HFF-Myc (cell line): ENCODE data around the gene DCAF15.

ENCODE experiments used
- DNase-seq: peaks from one replicate; pipeline ENCODE4 v3.0.0-alpha.2; 2011; ENCODE audit warnings: low read depth; ENCODE audit errors: extremely low read depth
- H3K4me3 ChIP-seq: replicated peaks from 2 replicates; pipeline ENCODE4 v1.5.1; 2011; ENCODE audit warnings: low read depth, mild to moderate bottlenecking, control low read depth, low read length
- TF ChIP-seq, protein P1 (sequence below): IDR thresholded peaks from 2 replicates; pipeline ENCODE4 v1.5.1; 2012; ENCODE audit warnings: mild to moderate bottlenecking, low read depth, low read length, control low read depth; ENCODE audit errors: missing control alignments

Gene DCAF15

DNA sequence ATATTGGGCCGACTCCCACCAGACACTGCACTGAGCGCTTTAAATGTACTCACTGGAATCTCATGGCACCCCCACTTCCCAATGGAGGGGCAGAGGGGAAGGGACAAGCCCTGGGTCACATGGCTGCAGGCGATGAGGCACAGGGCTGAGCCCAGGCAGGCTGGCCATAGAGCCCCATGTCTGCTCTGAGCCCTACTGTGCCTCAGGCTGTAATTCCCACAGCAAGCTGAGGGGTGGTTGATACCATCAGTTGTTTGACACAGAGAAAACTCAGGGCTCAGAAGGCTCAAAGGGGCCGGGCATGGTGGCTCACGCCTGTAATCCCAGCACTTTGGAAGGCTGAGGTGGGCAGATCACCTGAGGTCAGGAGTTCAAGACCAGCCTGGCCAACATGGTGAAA, 28.7 kb downstream of the DCAF15 start:
- TF ChIP-seq, protein P1, sequence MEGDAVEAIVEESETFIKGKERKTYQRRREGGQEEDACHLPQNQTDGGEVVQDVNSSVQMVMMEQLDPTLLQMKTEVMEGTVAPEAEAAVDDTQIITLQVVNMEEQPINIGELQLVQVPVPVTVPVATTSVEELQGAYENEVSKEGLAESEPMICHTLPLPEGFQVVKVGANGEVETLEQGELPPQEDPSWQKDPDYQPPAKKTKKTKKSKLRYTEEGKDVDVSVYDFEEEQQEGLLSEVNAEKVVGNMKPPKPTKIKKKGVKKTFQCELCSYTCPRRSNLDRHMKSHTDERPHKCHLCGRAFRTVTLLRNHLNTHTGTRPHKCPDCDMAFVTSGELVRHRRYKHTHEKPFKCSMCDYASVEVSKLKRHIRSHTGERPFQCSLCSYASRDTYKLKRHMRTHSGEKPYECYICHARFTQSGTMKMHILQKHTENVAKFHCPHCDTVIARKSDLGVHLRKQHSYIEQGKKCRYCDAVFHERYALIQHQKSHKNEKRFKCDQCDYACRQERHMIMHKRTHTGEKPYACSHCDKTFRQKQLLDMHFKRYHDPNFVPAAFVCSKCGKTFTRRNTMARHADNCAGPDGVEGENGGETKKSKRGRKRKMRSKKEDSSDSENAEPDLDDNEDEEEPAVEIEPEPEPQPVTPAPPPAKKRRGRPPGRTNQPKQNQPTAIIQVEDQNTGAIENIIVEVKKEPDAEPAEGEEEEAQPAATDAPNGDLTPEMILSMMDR = no peak
- no peak for DNase-seq
- H3K4me3 ChIP-seq = no peak overlapping the region

DNA sequence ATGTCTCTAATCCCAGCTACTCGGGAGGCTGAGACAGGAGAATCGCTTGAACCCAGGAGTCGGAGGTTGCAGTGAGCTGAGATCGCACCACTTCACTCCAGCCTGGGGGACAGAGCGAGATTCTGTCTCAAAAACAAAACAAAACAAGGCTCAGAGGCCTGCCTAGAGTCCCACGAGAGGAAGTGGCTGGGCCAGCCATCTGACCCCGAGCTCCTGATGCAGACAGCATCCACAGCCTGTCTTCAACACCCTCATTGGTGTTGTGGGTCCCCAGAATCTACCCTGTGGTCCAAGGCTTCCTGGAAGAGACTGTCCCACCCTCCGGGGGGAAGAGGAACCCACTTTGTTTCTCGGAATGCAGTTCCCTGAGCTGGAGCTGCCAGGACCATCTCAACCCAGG, 29.2 kb downstream of the DCAF15 start:
- TF ChIP-seq, protein P1 = no peak
- no peak for DNase-seq
- H3K4me3 ChIP-seq = no peak overlapping the region

DNA sequence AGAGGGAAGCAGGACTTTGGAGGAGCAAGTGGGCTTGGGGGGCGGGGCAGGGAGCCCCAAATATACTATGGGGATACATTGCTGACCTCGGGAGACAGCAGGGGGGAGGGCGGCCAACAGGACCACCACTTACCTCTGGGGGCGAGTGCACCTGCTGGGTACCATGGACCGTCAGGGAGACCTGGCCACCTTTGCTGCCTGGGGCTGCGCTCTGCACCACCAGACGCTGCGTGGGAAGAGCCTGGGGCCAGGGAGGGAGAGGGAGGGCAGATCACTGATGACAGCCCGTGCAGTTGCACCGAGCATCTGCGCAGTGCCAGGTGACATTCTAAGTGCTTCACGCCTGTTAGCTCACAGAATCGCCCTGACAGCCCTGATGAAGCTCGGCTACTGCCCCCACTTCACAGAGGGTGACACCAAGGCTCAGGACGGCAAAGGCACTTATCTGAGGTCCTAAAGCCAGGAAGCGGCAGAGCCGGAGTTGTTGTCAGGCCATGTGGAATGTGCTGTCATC, 29.7 kb downstream of the DCAF15 start:
- no peak for DNase-seq
- TF ChIP-seq, protein P1 = no peak
- no peak overlapping the region for H3K4me3 ChIP-seq

DNA sequence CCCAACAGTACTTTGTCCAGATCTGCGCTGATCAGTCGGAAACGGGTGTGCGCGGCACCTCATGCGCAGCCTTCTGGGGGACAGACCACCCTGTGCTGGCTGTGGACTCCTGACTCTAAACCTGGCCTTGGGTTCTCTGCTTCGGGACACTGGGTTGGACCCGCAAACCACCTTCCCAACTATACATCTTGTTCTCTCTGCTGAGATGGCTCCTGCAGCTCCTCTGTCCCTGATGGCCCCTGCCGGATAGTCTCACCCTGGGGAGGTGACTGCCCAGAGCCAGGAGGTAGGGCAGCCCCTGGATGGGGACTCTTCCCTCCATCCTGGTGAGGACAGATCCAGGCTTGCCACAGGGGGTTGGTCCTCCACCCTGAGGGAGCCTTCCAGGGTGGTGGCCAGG, 30.5 kb downstream of the DCAF15 start:
- no peak for DNase-seq
- no peak overlapping the region for H3K4me3 ChIP-seq
- TF ChIP-seq, protein P1 = no peak

DNA sequence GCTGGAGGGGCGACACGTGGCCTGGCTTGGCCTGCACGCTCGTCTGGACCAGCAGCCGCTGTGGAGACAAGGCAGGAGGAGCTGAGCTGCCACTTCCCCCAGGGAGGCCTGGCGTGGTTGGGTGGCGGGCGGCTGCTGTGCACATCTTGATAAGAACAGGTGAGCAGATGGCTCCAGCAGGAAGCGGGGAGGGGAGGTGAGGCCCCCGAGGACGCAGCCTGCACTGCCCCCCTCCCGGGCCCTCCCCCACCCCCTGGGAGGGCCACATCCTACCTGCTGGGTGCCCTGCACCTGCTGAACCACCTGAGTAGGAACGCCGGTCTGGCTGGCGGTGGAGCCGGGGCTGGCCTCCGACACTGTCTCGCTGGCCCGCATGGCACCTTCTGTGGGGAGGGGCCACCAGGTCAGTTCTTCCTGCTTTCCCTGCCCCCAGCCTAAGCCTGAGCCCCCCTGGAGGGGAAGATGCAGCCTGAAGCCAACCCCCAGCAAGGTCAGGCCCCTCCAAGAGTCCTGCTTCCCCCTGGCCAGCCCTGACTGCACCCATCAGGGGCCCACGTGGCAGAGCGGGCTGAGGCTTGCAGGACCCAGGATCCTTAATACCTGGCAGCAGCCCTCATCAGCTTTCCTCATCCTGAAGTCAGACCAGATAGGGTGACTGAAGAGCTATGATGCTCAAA, 31.0 kb downstream of the DCAF15 start:
- H3K4me3 ChIP-seq = no peak overlapping the region
- TF ChIP-seq, protein P1 = no peak
- no peak for DNase-seq

DNA sequence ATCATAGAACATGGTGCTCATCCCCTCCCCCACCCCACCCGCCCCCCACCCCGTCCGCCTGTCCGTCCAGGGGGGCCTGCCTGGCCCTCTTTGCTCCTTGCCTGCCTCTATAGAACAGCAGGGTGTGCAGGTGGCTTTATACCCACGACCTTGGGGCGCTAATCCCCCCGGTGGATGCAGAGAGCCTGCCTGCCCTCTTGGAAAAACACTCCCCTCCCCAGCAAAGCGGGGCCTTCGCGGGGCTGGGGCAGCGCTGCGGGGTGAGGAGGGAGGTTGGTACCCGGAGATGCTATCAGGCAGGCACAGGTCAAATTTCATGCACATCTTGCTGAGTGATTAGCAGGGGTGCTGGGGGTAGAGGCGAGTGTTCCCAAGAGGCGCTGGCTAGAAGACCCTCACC, 31.9 kb downstream of the DCAF15 start:
- TF ChIP-seq, protein P1 = no peak
- no peak overlapping the region for H3K4me3 ChIP-seq
- DNase-seq = no peak
